ENCODE measurements around the gene UBE2J1. TPM values are rescaled to one million over a fixed set of nuclear protein-coding genes. Genes with fewer than 3 reads are reported as not detected.

The UBE2J1 gene
- total RNA-seq, 1 donor from 2014 or later: 93.3 TPM

- no peak overlapping the region for H3K4me3 Mint-ChIP-seq (ENCODE audit: unreplicated experiment)
- no peak overlapping the region for H2AFZ ChIP-seq (ENCODE audit: low read depth, low read length)
Observed at GRCh38 chr6:89287351-89288028, 65.0 kb downstream of the UBE2J1 start.

GRCh38 chr6:89286516-89286915 is 66.0 kb downstream of the UBE2J1 start:
- no peak overlapping the region for H3K27ac ChIP-seq (ENCODE audit: low read depth, low read length)
- Mint-ChIP-seq H3K4me3 (ENCODE audit: unreplicated experiment) (no peak overlapping the region), H3K36me3 (ENCODE audit: low read depth, unreplicated experiment) (peaks cover 5% of the 10 kb centered on the region), H3K27ac (ENCODE audit: unreplicated experiment) (no peak overlapping the region), H3K4me1 (ENCODE audit: low read depth, unreplicated experiment) (no peaks in the 10 kb centered on the region), H3K27me3 (ENCODE audit: low read depth, unreplicated experiment) (peaks cover 55% of the 10 kb centered on the region), H3K9me3 (ENCODE audit: unreplicated experiment) (peaks cover 13% of the 10 kb centered on the region)
- no peaks in the 10 kb centered on the region for H3K79me2 ChIP-seq (ENCODE audit: insufficient read depth, low read length)
- no peaks in the 10 kb centered on the region for H4K20me1 ChIP-seq (ENCODE audit: insufficient read depth, low read length)
- H3K9me3 ChIP-seq (ENCODE audit: insufficient read depth, low read depth, low read length): no peaks in the 10 kb centered on the region
- TF ChIP-seq EZH2 (IDR thresholded peaks at IDR 0.05; ENCODE audit: insufficient read depth, low read length) (no peak), CTCF (IDR thresholded peaks at IDR 0.05; ENCODE audit: insufficient read depth, low read depth, low read length) (no peak)
- FAIRE-seq: no peak
- no peak overlapping the region for H3K4me2 ChIP-seq (ENCODE audit: low read length)
- H2AFZ ChIP-seq (ENCODE audit: low read depth, low read length): no peak overlapping the region
- H3K9ac ChIP-seq (ENCODE audit: low read length): no peak overlapping the region
- no peaks in the 10 kb centered on the region for H3K36me3 ChIP-seq (ENCODE audit: insufficient read depth, low read length)
- no peaks in the 10 kb centered on the region for H3K4me1 ChIP-seq (ENCODE audit: insufficient read depth, low read length)
- no peak for DNase-seq (ENCODE audit: low read depth)
- H3K4me3 ChIP-seq (ENCODE audit: insufficient read depth, low read depth, low read length): no peak overlapping the region
- peaks cover 21% of the 10 kb centered on the region for H3K27me3 ChIP-seq (ENCODE audit: insufficient read depth, low read length)

More at GRCh38 chr6:89287351-89288028, 65.0 kb downstream of the UBE2J1 start:
- Histone ChIP-seq H3K4me1 (ENCODE audit: insufficient read depth, low read length) (no peaks in the 10 kb centered on the region), H3K4me2 (ENCODE audit: low read length) (no peak overlapping the region), H3K27ac (ENCODE audit: low read depth, low read length) (no peak overlapping the region), H3K9ac (ENCODE audit: low read length) (no peak overlapping the region), H3K27me3 (ENCODE audit: insufficient read depth, low read length) (peaks cover 25% of the 10 kb centered on the region), H3K4me3 (ENCODE audit: insufficient read depth, low read depth, low read length) (no peak overlapping the region), H3K9me3 (ENCODE audit: insufficient read depth, low read depth, low read length) (no peaks in the 10 kb centered on the region), H4K20me1 (ENCODE audit: insufficient read depth, low read length) (no peaks in the 10 kb centered on the region), H3K36me3 (ENCODE audit: insufficient read depth, low read length) (no peaks in the 10 kb centered on the region), H3K79me2 (ENCODE audit: insufficient read depth, low read length) (no peaks in the 10 kb centered on the region)
- Mint-ChIP-seq H3K27ac (ENCODE audit: unreplicated experiment) (no peak overlapping the region), H3K36me3 (ENCODE audit: low read depth, unreplicated experiment) (peaks cover 7% of the 10 kb centered on the region), H3K27me3 (ENCODE audit: low read depth, unreplicated experiment) (peaks cover 55% of the 10 kb centered on the region), H3K9me3 (ENCODE audit: unreplicated experiment) (peaks cover 17% of the 10 kb centered on the region), H3K4me1 (ENCODE audit: low read depth, unreplicated experiment) (no peaks in the 10 kb centered on the region)
- no peak for DNase-seq (ENCODE audit: low read depth)
- no peak for FAIRE-seq
- TF ChIP-seq EZH2 (IDR thresholded peaks at IDR 0.05; ENCODE audit: insufficient read depth, low read length) (no peak), CTCF (IDR thresholded peaks at IDR 0.05; ENCODE audit: insufficient read depth, low read depth, low read length) (no peak)
